ENCODE measurements around the gene MMP17. TPM values are rescaled to one million over a fixed set of nuclear protein-coding genes. Genes with fewer than 3 reads are reported as not detected.
"Not testable (repeated sequence)": the region's sequence is repeated elsewhere in the genome, so short reads cannot be mapped to it uniquely, and the experiment has no call there.

MMP17 gene
- total RNA-seq, 2 experiments from 2014 or later: 0.48 to 1.1 TPM

DNA sequence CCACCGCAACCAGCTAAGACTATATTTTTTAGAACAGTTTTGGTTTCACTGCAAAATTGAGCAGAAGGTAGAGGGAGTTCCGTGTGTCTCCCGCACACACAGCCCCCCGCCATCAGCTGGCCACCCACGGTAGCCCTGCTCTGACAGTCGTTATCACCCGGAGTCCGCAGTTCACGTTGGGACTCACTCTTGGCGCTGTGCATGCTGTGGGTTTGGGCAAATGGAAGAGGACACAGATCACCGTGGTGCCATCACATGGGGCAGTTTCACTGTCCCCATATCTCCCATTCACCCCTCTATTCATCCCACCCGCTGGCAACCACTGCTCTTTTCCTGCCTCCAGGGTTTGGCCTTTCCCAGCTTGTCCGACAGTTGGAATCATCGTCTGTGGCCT, 34.4 kb downstream of the MMP17 start:
- Mint-ChIP-seq H3K36me3 (ENCODE audit: low read depth) (no peaks in the 10 kb centered on the region), H3K4me1 (peaks cover 20% of the 10 kb centered on the region)
- CTCF ChIA-PET: no interaction called here

DNA sequence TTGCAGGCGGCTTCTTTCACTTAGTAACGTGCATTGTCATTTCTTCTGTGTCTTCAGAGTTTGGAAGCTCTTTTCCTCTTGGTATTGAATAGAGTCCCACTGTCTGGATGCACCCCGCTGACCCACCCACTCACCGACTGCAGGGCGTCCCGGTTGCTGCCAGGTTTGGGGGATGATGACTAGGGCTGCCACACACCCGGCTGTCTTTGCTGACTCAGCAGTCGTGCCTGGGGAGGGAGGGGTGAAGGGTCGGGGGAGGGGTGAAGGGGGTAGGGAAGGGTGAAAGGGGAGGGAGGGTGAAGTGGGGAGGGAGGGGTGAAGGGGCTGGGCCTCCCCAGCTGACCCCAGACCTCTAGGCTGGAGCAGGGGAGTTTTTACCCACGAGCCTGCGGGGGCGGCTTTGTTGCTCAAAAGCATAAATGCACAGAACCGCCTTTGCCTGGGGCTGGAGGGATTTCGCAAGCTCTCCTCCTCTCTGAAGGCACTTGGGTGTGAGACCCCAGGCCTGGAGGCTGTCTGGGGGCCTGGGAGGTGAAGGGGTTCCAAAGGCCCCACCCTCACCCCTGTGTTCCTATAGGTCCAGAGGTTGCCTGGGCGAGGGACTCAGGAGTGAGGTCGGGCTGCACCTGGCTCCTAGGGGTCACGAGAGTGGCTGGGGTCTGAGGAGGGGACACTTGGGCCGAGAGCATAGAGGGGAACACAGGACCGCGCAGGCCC, 35.0 kb downstream of the MMP17 start:
- Mint-ChIP-seq H3K9me3 (no peaks in the 10 kb centered on the region), H3K4me3 (no peak overlapping the region), H3K4me1 (peaks cover 20% of the 10 kb centered on the region), H3K27me3 (no peaks in the 10 kb centered on the region), H3K27ac (no peak overlapping the region), H3K36me3 (ENCODE audit: low read depth) (no peaks in the 10 kb centered on the region)
- ChIA-PET CTCF (no interaction called here), POLR2A (no interaction called here)
- DNase-seq: no peak

More for the DNA sequence above, 34.4 kb downstream of the MMP17 start:
- Mint-ChIP-seq H3K4me3 (no peak overlapping the region), H3K27me3 (no peaks in the 10 kb centered on the region), H3K9me3 (no peaks in the 10 kb centered on the region), H3K27ac (no peak overlapping the region)
- no peak for DNase-seq
- POLR2A ChIA-PET: no interaction called here

DNA sequence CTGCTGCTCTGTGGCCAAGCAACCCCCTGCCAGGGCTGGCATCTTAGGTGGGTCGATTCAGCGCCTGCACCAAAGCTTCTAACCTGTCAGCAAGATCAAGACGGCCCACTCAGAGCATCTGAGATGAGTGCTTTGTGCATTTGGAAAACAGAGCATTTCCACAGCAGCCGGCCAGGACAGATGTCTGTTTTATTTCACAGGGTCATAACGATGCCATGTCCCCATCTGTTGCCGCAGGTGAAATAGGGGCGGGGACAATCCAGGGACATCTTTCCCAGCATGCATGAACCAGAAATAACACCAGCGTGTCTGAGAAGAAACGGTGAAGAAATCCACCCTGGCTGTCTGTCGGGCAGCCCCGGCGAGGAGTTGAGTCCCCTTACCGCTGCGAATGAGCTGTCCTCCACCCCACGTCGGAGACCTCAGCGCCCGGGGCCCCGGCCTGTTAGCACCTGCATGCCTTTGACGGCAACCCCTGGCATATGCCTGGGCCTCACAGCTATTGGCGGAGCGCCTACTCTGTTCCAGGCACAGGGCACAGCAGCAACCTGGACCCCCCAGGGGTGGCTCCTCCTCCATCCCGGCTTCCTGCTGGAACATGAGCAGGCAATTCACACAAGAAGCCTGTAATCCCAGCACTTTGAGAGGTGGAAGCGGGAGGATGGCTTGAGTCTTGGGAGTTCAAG, 35.7 kb downstream of the MMP17 start:
- H3K27me3 Mint-ChIP-seq: no peaks in the 10 kb centered on the region
- no peak for DNase-seq
- no peaks in the 10 kb centered on the region for H3K36me3 Mint-ChIP-seq (ENCODE audit: low read depth)
- CTCF ChIA-PET: no interaction called here
- POLR2A ChIA-PET: no interaction called here
- H3K4me1 Mint-ChIP-seq: peaks cover 20% of the 10 kb centered on the region
- no peaks in the 10 kb centered on the region for H3K9me3 Mint-ChIP-seq
- no peak overlapping the region for H3K4me3 Mint-ChIP-seq
- no peak overlapping the region for H3K27ac Mint-ChIP-seq

DNA sequence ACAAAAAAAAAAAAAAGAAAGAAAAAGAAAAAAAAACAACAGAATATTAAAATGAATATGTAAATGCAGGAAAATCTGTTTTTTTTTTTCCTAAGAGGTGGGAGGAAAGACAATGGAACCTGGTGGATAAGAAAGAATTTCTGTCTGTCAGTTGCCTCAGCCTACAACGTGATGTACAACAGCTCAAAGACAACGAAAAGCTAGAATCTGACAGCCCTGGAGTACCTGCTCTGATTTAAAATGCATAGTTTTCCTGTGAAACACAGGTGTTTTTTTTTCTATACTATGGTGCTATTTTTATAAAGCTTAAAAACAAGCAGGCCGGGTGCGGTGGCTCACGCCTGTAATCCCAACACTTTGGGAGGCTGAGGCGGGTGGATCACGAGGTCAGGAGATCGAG, 36.3 kb downstream of the MMP17 start:
- Mint-ChIP-seq H3K4me1 (peaks cover 20% of the 10 kb centered on the region), H3K27me3 (no peaks in the 10 kb centered on the region), H3K4me3 (no peak overlapping the region), H3K36me3 (ENCODE audit: low read depth) (no peaks in the 10 kb centered on the region), H3K9me3 (no peaks in the 10 kb centered on the region), H3K27ac (no peak overlapping the region)
- no peak for DNase-seq
- ChIA-PET POLR2A (no interaction called here), CTCF (no interaction called here)

DNA sequence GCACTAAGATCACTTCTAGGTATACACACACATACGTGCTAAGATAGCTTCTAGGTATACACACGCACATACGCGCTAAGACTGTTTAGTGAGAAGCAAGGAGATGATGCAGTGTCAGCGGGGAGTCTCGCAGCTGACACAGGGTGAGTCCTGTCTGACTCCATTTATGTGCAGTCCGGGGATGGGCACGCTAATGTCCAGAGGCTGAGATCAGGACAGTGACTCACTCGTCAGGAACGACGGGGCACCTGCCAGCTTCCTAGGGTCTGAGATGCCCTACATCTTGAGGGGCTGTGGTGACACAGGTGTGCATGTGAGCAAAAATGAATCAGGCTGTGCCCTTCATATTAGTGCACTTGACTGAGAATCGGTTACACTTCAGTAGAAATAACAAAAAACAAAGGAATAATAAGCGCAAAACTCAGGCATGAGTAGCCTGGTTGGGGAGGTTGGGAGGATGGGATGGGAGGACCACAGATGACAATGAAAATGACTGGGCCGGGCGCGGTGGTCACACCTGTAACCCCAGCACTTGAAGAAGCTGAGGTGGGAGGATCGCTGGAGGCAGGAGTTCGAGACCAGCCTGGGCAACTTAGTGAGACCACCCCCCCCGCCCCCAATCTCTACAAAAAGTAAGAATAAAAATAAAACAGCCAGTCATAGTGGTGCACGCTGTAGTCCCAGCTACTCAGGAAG, 37.1 kb downstream of the MMP17 start:
- Mint-ChIP-seq H3K4me1 (peaks cover 21% of the 10 kb centered on the region), H3K4me3 (no peak overlapping the region), H3K36me3 (ENCODE audit: low read depth) (no peaks in the 10 kb centered on the region), H3K27ac (no peak overlapping the region), H3K9me3 (no peaks in the 10 kb centered on the region), H3K27me3 (no peaks in the 10 kb centered on the region)
- CTCF ChIA-PET: no interaction called here
- DNase-seq: no peak
- POLR2A ChIA-PET: no interaction called here

DNA sequence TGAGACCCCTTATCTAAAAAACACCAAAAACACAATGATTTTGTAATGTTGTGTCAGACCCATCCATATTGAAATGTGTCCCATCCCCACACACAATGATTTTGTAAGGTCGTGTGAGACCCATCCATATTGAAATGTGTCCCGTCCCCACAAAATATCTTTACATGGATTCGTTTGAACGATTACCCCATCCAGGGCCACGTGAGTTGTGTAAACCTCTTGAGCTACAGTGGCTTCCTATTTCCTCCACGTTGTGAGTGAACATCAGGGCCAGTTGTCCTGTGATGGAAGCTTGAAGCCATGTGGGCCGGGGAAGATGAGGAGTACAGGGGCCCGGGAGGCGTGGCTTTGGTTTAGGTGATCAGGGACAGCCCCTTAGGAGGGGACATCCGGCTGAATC, 39.3 kb downstream of the MMP17 start:
- no peaks in the 10 kb centered on the region for H3K27me3 Mint-ChIP-seq
- no peak overlapping the region for H3K27ac Mint-ChIP-seq
- no peaks in the 10 kb centered on the region for H3K9me3 Mint-ChIP-seq
- ChIA-PET CTCF (no interaction called here), POLR2A (no interaction called here)
- no peaks in the 10 kb centered on the region for H3K36me3 Mint-ChIP-seq (ENCODE audit: low read depth)
- peaks cover 6% of the 10 kb centered on the region for H3K4me1 Mint-ChIP-seq
- no peak for DNase-seq
- H3K4me3 Mint-ChIP-seq: no peak overlapping the region

DNA sequence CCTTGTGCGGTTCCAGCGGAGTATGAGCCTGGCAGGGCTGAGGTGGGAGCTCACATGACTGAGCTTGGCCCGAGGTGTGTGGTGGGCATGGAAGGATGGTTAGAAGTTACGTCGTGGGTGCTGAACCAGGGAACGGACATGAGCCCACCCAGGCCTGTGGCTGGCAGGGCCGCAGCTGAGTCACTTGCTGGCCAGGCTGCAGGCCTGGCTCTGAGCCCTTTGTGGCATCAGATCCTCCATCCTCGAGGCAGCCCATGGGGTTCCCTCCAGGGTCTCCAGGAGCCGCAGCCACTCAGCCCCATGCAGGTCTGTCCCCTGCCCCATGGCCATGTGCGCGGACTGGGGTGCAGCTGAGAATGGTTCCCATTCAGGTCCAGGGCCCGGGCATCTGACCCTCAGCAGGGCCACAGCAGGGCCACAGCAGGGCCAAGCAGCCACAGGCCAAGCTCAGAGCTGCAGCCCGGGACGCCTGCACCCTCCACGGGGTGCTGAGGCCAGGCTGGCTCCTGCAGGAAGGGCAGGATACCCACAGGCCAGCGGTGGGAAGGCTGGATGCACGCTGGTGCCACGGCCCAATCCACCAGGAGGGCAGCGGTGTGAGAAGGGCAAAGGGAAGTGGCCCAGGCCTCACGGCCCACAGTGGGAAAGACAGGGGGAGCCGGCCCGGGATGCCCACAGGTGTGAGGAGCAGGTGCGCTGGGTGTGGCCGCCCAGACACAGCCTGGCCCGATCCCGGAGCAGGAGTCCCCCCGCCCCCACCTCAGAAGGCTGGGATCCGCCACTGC, 39.9 kb downstream of the MMP17 start:
- ChIA-PET POLR2A (no interaction called here), CTCF (no interaction called here)
- no peaks in the 10 kb centered on the region for H3K36me3 Mint-ChIP-seq (ENCODE audit: low read depth)
- DNase-seq: no peak
- H3K4me1 Mint-ChIP-seq: peaks cover 3% of the 10 kb centered on the region
- no peaks in the 10 kb centered on the region for H3K27me3 Mint-ChIP-seq
- no peak overlapping the region for H3K27ac Mint-ChIP-seq
- H3K4me3 Mint-ChIP-seq: no peak overlapping the region
- H3K9me3 Mint-ChIP-seq: no peaks in the 10 kb centered on the region

DNA sequence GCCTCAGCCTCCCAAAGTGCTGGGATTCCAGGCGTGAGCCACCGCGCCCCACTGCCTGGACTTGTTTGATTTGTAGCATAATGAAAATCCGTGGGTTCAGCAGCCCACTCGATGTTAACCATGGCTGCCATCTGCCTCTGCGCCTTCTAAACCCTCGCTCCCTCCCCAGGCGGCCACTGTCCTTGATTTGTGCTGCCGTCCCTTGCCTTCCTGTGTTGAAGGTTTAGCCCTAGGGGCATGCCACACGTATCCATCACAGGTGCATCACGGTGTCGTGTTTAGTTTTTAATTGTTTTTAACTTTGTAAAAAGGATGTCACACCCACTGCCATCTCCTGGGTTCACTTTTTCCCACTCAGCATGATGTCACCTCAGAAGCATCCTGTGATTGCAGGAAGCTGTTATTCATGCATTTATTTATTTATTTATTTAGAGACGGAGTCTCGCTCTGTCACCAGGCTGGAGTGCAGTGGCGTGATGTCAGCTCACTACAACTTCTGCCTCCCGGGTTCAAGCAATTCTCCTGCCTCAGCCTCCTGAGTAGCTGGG, 41.8 kb downstream of the MMP17 start:
- POLR2A ChIA-PET: no interaction called here
- Mint-ChIP-seq H3K4me3 (no peak overlapping the region), H3K4me1 (peaks cover 3% of the 10 kb centered on the region), H3K27ac (no peak overlapping the region), H3K9me3 (no peaks in the 10 kb centered on the region), H3K36me3 (ENCODE audit: low read depth) (no peaks in the 10 kb centered on the region), H3K27me3 (no peaks in the 10 kb centered on the region)
- DNase-seq: no peak
- CTCF ChIA-PET: interaction anchor here (0.6 kb wide), 1 partner anchor 15 kb away, joined by 5 read pairs; no protein-coding TSS in a partner anchor

DNA sequence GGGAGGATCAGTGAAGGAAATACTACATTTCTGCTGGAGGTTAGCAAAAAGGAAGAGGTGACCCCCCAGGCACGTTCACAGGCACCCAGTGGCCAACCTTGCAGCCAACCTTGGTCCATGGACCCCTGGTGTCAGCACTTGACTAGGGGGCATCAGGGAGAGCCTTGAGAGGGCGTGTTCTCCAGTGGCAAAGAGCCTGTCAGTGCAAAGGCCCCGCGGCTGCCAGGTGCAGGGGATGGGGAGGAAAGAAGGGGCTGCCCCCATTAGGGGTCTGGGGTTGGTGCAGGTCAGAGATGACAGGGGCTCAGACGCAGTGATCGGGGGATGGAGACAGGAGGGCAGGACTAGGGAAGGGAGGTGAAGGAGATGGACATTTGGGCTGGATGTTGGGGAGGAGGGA, 43.5 kb downstream of the MMP17 start:
- Mint-ChIP-seq H3K4me1 (peaks cover 3% of the 10 kb centered on the region), H3K4me3 (no peak overlapping the region), H3K27ac (no peak overlapping the region), H3K36me3 (ENCODE audit: low read depth) (no peaks in the 10 kb centered on the region), H3K27me3 (peaks cover under 1% of the 10 kb centered on the region), H3K9me3 (no peaks in the 10 kb centered on the region)
- POLR2A ChIA-PET: interaction anchor here (1.3 kb wide), 1 partner anchor 9 kb away, joined by 3 read pairs; no protein-coding TSS in a partner anchor
- DNase-seq: no peak
- CTCF ChIA-PET: no interaction called here

DNA sequence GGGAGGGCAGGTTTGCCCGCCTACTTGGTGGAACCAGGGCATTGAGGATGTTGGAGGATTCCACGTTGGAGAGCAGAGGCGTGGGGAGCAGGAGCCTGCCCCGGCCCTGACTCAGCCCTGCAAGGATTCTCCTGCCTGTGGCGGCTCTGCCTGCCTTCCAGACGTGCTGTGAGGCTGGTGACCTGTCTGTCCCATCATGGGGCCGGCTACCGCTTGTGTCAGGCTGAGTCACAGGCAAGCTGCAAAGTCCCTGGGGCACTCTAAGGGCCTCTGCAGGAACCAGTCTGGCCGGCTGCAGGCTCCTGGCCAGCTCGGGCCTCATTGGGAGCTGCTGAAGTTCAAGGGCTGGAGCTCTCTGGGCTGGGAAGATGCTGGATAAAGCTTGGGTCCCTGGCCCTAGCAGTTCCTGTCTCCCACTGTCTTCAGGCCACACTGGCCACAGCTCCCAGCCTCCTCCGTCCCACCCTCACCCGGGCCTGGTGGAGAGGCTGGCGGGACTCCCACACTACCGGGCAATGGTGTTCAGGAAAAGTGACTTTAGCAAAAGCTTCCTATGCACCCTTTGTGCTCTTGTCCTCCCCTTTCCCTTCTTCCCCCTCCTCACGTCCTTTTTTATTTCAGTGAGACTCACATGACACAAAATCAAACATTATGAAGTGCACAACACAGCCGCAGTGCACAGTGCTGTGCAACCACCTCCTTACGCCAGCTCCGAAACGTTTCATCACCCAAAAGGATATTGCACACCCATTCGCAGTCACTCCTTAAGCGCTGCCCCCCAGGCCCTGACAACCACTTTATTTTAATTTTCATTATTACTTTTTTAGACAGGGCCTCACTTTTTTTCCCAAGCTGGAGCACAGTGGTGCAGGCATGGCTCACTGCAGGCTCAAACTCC, 44.2 kb downstream of the MMP17 start:
- DNase-seq: no peak
- no peak overlapping the region for H3K4me3 Mint-ChIP-seq
- CTCF ChIA-PET: no interaction called here
- POLR2A ChIA-PET: interaction anchor here (1.3 kb wide), 1 partner anchor 8 kb away, joined by 3 read pairs; no protein-coding TSS in a partner anchor
- H3K4me1 Mint-ChIP-seq: peaks cover 3% of the 10 kb centered on the region
- H3K36me3 Mint-ChIP-seq (ENCODE audit: low read depth): no peaks in the 10 kb centered on the region
- H3K27me3 Mint-ChIP-seq: peaks cover 2% of the 10 kb centered on the region
- H3K9me3 Mint-ChIP-seq: no peaks in the 10 kb centered on the region
- no peak overlapping the region for H3K27ac Mint-ChIP-seq

DNA sequence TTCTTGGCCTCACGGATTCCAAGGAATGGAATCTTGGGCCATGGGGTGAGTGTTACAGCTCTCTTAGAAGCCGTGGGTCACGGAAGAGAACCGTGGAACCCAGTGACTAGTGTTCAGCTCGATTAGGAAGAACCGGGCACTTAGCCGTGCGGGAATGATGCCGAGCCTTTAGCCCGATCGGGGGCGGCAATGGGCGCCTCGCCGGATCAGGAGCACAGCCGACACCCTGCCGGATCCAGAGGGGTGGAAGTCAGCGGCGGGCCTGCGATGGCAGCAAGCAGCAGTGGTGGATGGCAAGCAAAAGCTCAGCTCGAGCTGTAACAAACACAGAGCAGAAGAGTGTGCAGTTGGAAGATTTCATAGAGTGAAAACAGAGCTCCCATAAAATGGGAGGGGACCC, 45.1 kb downstream of the MMP17 start:
- peaks cover 4% of the 10 kb centered on the region for H3K4me1 Mint-ChIP-seq
- CTCF ChIA-PET: no interaction called here
- H3K36me3 Mint-ChIP-seq (ENCODE audit: low read depth): no peaks in the 10 kb centered on the region
- H3K4me3 Mint-ChIP-seq: no peak overlapping the region
- H3K27me3 Mint-ChIP-seq: peaks cover 6% of the 10 kb centered on the region
- H3K9me3 Mint-ChIP-seq: no peaks in the 10 kb centered on the region
- DNase-seq: no peak
- POLR2A ChIA-PET: no interaction called here
- H3K27ac Mint-ChIP-seq: no peak overlapping the region

DNA sequence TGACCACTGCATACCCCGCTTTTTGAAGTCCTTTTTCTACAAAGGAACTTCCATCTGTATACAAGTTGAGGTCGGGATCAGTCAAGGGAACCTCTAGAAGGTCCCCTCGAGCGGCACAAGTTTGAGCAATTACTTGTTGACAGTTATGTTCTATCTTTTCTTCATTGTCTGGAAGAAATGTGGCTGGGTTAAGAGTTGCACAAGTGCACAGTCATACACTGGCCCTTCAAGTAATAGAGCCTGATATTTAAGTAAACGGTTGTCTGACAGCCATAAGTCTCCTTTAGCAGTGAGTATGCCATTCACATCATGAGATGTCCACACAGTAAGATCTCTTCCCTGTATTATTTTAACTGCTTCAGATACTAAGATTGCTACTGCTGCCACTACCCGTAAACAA, 46.8 kb downstream of the MMP17 start:
- H3K4me3 Mint-ChIP-seq; H3K4me1 Mint-ChIP-seq; POLR2A ChIA-PET; DNase-seq; H3K9me3 Mint-ChIP-seq; H3K27me3 Mint-ChIP-seq; H3K27ac Mint-ChIP-seq; H3K36me3 Mint-ChIP-seq (ENCODE audit: low read depth); CTCF ChIA-PET: not testable (repeated sequence)

Measured in activated CD4-positive, alpha-beta memory T cell treated with anti-CD3 and anti-CD28 coated beads, Interleukin-2, amount 10 ng/mL, durations not matched to agents 7 days and 5 days (primary cell).